Spleen (tissue), 7 donors: Measurements from ENCODE around the gene FAM131C.

ENCODE experiments used
- POLR2A ChIP-seq, 3 donors: fragments of 450-650 bp; IDR thresholded peaks; one replicate each; pipeline ENCODE4 v1.5.1; 2017; ENCODE audit warnings: antibody characterized with exemption in 3 of 3, mild to moderate bottlenecking in 1 of 3
- POLR2AphosphoS5 ChIP-seq, 3 donors: sonication (generic); formaldehyde crosslinking; IDR thresholded peaks; one replicate each; pipeline ENCODE4 v1.5.1; 2017; ENCODE audit warnings: antibody characterized with exemption in 3 of 3
- TF ChIP-seq, protein P1 (sequence below), 11 experiments: fragments of 200-600 bp in 7 of 11; fragments of 450-650 bp in 4 of 11; sonication (generic) in 4 of 11; IDR thresholded peaks in 8 of 11; conservative IDR thresholded peaks in 3 of 11; 1 replicate in 7 of 11; 2 replicates in 4 of 11; pipeline versions ENCODE4 v1.4.0 to v1.8.0; 2016 to 2021; ENCODE audit warnings: antibody characterized with exemption in 11 of 11, inconsistent platforms in 4 of 11, mild to moderate bottlenecking in 1 of 11
- donor health status: DM: no; HTN: no; CAD: no; lungs with moderate emphysema.
- donor health status: DM: no; HTN: no; CAD: no.
- donor health status: DM: no; HTN: no; CAD: no.

DNA sequence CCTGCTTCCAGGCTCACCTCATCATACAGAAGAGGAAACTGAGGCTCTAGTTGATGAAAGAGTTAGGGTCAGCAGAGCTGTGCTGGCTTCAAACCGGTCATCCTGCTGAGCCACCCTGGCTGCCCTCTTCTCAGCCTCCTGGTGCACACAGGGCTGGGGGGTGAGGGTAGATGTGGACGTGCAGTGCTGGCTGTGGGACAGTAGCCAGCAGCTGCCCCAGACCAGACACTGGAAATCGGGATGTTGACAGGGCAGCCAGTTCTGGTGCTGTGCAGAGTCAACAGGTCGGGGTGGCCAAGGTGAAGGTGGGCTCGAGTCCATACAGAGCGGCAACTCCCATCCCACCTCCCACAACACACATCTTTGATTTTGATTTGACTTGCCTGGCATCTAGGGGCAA lies 53.1 kb downstream of the FAM131C start:
- TF ChIP-seq, protein P1, sequence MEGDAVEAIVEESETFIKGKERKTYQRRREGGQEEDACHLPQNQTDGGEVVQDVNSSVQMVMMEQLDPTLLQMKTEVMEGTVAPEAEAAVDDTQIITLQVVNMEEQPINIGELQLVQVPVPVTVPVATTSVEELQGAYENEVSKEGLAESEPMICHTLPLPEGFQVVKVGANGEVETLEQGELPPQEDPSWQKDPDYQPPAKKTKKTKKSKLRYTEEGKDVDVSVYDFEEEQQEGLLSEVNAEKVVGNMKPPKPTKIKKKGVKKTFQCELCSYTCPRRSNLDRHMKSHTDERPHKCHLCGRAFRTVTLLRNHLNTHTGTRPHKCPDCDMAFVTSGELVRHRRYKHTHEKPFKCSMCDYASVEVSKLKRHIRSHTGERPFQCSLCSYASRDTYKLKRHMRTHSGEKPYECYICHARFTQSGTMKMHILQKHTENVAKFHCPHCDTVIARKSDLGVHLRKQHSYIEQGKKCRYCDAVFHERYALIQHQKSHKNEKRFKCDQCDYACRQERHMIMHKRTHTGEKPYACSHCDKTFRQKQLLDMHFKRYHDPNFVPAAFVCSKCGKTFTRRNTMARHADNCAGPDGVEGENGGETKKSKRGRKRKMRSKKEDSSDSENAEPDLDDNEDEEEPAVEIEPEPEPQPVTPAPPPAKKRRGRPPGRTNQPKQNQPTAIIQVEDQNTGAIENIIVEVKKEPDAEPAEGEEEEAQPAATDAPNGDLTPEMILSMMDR (IDR thresholded peaks at IDR 0.05 in 8 of 11, conservative IDR thresholded peaks at IDR 0.05 in 3 of 11): no peak
- TF ChIP-seq POLR2A (IDR thresholded peaks at IDR 0.05) (no peak), POLR2AphosphoS5 (IDR thresholded peaks at IDR 0.05) (no peak)
